D721Med (cell line): ENCODE results near the gene SOCS3.

Experiments used
- DNase-seq: peaks from one replicate; pipeline ENCODE4 v3.0.0; 2011; ENCODE audit warnings: low spot score; ENCODE audit not compliant: insufficient read length
- FAIRE-seq: peaks from 2 replicates; lab custom pipeline; 2011; peaks lifted over from hg19 to GRCh38; lab: Jason Lieb, UNC
- TF ChIP-seq, protein P1 (sequence below): IDR thresholded peaks from 2 replicates; pipeline ENCODE4 v1.5.1; 2012; ENCODE audit warnings: mild to moderate bottlenecking, control low read depth; ENCODE audit not compliant: insufficient read depth; ENCODE audit errors: missing control alignments

SOCS3 gene

GRCh38 chr17:78343543-78344201, 16.2 kb downstream of the SOCS3 start:
- DNase-seq (no peak), FAIRE-seq (no peak)
- TF ChIP-seq, protein P1, sequence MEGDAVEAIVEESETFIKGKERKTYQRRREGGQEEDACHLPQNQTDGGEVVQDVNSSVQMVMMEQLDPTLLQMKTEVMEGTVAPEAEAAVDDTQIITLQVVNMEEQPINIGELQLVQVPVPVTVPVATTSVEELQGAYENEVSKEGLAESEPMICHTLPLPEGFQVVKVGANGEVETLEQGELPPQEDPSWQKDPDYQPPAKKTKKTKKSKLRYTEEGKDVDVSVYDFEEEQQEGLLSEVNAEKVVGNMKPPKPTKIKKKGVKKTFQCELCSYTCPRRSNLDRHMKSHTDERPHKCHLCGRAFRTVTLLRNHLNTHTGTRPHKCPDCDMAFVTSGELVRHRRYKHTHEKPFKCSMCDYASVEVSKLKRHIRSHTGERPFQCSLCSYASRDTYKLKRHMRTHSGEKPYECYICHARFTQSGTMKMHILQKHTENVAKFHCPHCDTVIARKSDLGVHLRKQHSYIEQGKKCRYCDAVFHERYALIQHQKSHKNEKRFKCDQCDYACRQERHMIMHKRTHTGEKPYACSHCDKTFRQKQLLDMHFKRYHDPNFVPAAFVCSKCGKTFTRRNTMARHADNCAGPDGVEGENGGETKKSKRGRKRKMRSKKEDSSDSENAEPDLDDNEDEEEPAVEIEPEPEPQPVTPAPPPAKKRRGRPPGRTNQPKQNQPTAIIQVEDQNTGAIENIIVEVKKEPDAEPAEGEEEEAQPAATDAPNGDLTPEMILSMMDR = no peak

DNA sequence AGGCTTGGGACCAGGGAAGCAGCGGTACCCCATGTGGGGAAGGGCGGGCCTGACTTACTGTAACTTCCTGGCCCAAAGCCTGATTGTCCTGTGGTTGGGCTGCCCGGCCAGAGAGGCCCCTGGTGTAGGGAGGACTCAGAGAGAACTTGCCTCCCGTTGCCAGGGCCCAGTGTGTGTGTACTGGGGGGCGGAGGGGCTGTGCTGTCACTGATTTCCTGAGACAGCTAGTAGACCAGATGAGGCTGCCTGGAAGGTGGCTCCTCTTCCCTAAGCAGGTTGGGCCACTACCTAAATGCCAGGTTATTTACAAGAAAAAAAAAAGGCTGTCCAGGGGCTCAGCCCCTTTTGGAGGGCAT, 16.7 kb downstream of the SOCS3 start:
- DNase-seq = no peak
- no peak for FAIRE-seq

GRCh38 chr17:78342449-78343186, 17.3 kb downstream of the SOCS3 start:
- DNase-seq (no peak), FAIRE-seq (no peak)
- TF ChIP-seq, protein P1 = no peak

More for the DNA sequence above, 16.7 kb downstream of the SOCS3 start:
- TF ChIP-seq, protein P1 = no peak

DNA sequence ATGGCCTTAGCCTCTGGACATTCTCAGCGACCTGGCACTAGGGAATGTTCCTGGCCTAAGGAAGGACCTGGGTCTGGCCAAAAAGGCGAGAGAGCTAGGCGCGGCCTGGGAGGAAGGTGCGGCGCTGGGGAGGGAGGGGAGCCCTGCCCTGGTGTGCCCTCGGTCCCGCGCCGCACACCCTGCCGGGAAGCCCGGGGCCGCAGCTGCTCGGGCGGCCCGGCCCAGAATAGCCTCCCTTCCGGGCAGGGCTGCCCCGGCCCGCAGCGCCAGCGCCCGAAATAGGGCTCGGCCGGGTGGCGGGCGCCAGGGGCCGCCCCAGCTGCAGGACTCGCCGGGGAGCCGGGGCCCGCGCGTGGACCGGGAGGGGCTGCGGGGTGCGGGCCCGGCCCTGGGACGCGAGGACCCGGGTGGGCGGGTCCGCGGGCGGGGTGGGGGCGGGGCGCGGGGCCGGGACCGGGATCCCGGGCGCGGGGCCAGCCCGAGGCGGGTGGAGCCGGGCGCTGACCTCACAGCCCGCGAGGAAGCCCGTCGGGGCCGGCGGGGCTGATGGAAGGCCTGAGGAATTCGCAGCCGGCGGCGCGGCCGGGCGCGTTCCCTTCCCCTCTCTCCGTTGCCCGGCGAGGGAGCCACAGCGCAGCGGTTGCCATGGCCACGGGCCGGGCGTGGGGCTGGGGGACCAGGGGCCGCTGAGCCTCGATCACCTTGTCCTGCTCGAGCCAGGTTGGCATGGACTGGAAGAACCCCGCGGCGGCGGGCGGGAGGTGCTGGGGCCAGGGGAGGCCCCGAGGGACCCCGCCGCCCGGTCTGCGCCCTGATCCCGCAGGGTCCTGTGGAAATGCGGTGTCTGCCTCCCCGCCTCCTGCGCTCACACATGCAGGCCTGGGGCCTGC, 18.1 kb downstream of the SOCS3 start:
- FAIRE-seq (no peak), DNase-seq (no peak)
- TF ChIP-seq, protein P1 = no peak

DNA sequence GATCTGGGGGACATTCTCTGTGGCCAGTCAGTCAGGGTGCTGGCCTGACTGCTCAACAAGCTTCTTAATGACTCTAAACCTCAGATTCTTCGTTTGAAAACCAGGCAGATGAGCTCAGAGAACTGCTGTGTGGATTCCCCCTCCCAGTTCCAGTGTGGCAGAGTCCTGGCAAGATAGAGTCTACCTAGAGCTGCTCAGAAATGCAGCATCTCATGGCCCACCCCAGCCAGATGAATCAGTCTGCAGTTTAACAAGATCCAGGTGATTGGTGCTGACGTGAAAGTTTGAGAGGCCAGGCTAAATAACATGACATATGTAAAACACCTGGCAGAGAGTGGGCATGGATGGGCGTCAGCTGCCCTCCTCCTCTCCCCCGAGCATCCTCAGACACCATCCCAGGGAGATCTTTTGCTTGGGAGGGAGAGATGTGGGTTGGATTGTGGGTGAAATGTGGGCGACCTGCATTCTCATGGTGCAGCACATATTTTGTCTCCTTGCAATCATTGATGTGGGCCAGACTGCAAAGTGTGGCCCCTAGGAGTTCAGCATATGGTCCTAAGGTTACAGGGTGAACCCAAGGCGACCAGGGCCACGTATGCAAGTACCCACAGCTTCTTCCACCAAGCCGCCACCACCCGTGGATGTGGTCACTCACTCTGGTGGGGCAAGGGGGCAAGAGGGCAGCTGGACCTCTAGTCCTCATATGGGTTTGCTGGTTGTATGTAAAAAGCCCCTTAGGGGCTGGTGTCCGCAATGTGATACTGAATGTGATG, 19.5 kb downstream of the SOCS3 start:
- TF ChIP-seq, protein P1 = no peak
- no peak for DNase-seq
- no peak for FAIRE-seq

- TF ChIP-seq, protein P1 = no peak
- FAIRE-seq = no peak
- no peak for DNase-seq
Observed at GRCh38 chr17:78338486-78339259, 21.2 kb downstream of the SOCS3 start.
